HG03108 (cell line): ENCODE data around the gene ALX1.
"Not testable (repeated sequence)": the region's sequence is repeated elsewhere in the genome, so short reads cannot be mapped to it uniquely, and the experiment has no call there.

ENCODE experiments used
- ATAC-seq: cut with Tn5 transposase; IDR thresholded peaks from one replicate; pipeline ENCODE4 v1.9.1; 2021; ENCODE audit warnings: moderate library complexity; ENCODE audit not compliant: unreplicated experiment

ALX1 gene

GRCh38 chr12:85299053-85299452, 19.0 kb downstream of the ALX1 start:
- no peak for ATAC-seq

GRCh38 chr12:85301051-85301450, 21.0 kb downstream of the ALX1 start:
- ATAC-seq = no peak

GRCh38 chr12:85308374-85308773, 28.4 kb downstream of the ALX1 start:
- no peak for ATAC-seq

GRCh38 chr12:85309125-85309566, 29.1 kb downstream of the ALX1 start:
- ATAC-seq = no peak

GRCh38 chr12:85310025-85310424, 30.0 kb downstream of the ALX1 start:
- ATAC-seq = no peak

GRCh38 chr12:85310456-85311076, 30.5 kb downstream of the ALX1 start:
- no peak for ATAC-seq

- not testable (repeated sequence) for ATAC-seq
These were observed 38.0 kb downstream of the ALX1 start for GRCh38 chr12:85317866-85318636.

GRCh38 chr12:85322715-85323114, 42.7 kb downstream of the ALX1 start:
- no peak for ATAC-seq

GRCh38 chr12:85325442-85325841, 45.4 kb downstream of the ALX1 start:
- ATAC-seq = no peak

GRCh38 chr12:85329913-85330312, 49.9 kb downstream of the ALX1 start:
- ATAC-seq = no peak

- no peak for ATAC-seq
These were observed 68.8 kb downstream of the ALX1 start for GRCh38 chr12:85348779-85349178.

GRCh38 chr12:85350356-85350755, 70.3 kb downstream of the ALX1 start:
- no peak for ATAC-seq
